Uterus (tissue), 4 donors: ENCODE measurements around the gene KCNAB2. TPM values are rescaled to one million over a fixed set of nuclear protein-coding genes. Genes with fewer than 3 reads are reported as not detected.

ENCODE experiments used
- DNase-seq, 2 donors: peaks; one replicate each; pipeline ENCODE4 v3.0.0-alpha.2; 2019 to 2020
- H3K27ac ChIP-seq, 2 donors: fragments of 200-600 bp; sonication (generic); 1 replicate in 1 of 2; 2 replicates in 1 of 2; pipeline ENCODE4 v1.5.1; 2016 to 2018
- H3K27me3 ChIP-seq, 2 donors: fragments of 200-600 bp; sonication (generic); one replicate each; pipeline ENCODE4 v1.5.1; 2018 to 2019; ENCODE audit warnings: control low read depth in 1 of 2
- H3K36me3 ChIP-seq, 2 donors: fragments of 200-600 bp; sonication (generic); one replicate each; pipeline ENCODE4 v1.5.1; 2019; ENCODE audit warnings: control low read depth in 1 of 2
- H3K4me1 ChIP-seq, 2 donors: fragments of 200-600 bp; sonication (generic); one replicate each; pipeline ENCODE4 v1.5.1; 2018 to 2019; ENCODE audit warnings: control low read depth in 1 of 2
- H3K4me3 ChIP-seq, 2 donors: fragments of 200-600 bp; sonication (generic); 1 replicate in 1 of 2; 2 replicates in 1 of 2; pipeline ENCODE4 v1.5.1; 2018 to 2019; ENCODE audit warnings: mild to moderate bottlenecking in 1 of 2
- H3K9me3 ChIP-seq, 2 donors: fragments of 200-600 bp; sonication (generic); one replicate each; pipeline ENCODE4 v1.5.1; 2019; ENCODE audit warnings: control low read depth in 1 of 2
- POLR2A ChIP-seq, 2 donors: fragments of 450-650 bp; IDR thresholded peaks; one replicate each; pipeline ENCODE4 v1.6.1; 2016; ENCODE audit warnings: antibody characterized with exemption in 2 of 2, mild to moderate bottlenecking in 1 of 2, moderate library complexity in 1 of 2
- intact Hi-C: fragments of 100-400 bp; cut with DNase I; formaldehyde crosslinking; loops from one replicate; pipeline ENCODE4 v1.15.1; 2023; ENCODE audit warnings: low total_unique reads
- total RNA-seq, 4 donors: library from RNA; depleted of rRNA in 3 of 4; stranded (reverse); fragments of >200 nt in 3 of 4; gene quantifications; one replicate each; pipeline versions ENCODE4 v1.1.0 to v1.2.4, GENCODE V29; 2014 to 2023
- TF ChIP-seq, protein P1 (sequence below), 4 experiments: fragments of 200-600 bp in 2 of 4; fragments of 450-650 bp in 2 of 4; sonication (generic) in 2 of 4; IDR thresholded peaks; one replicate each; pipeline ENCODE4 v1.5.1; 2016 to 2019; ENCODE audit warnings: antibody characterized with exemption in 4 of 4, mild to moderate bottlenecking in 2 of 4, moderate library complexity in 1 of 4
- donor health status: DM: yes; HTN: yes; CAD: no.

Gene KCNAB2
- total RNA-seq, 4 donors from 2014 or later, result 1.5 to 21.2 (median 12.9) TPM

DNA sequence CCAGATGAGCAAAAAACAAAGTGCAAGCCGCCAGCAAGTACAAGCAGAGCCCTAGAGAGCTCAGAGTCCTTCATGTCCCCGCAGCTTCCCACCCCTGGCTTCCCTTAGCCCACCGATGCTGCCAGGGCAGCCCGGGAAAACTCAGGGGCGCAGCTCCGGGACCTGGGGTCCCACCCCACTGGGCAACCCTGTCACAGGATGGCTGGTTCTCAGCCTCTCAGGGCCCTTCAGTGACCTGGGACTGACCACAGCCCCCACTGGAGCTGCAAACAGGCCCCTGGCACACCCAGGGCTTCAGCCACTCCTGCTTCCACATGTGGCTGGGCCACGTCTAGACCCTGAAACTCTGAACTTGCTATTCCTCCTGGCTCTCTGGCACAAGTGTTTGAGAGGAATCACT lies 84.9 kb downstream of the KCNAB2 start:
- no peaks in the 10 kb centered on the region for H3K36me3 ChIP-seq
- no peaks in the 10 kb centered on the region for H3K27me3 ChIP-seq
- no peaks in the 10 kb centered on the region for H3K4me1 ChIP-seq
- no peak overlapping the region for H3K27ac ChIP-seq
- no peak for DNase-seq
- intact Hi-C loops, result no loop called here
- TF ChIP-seq, protein P1, sequence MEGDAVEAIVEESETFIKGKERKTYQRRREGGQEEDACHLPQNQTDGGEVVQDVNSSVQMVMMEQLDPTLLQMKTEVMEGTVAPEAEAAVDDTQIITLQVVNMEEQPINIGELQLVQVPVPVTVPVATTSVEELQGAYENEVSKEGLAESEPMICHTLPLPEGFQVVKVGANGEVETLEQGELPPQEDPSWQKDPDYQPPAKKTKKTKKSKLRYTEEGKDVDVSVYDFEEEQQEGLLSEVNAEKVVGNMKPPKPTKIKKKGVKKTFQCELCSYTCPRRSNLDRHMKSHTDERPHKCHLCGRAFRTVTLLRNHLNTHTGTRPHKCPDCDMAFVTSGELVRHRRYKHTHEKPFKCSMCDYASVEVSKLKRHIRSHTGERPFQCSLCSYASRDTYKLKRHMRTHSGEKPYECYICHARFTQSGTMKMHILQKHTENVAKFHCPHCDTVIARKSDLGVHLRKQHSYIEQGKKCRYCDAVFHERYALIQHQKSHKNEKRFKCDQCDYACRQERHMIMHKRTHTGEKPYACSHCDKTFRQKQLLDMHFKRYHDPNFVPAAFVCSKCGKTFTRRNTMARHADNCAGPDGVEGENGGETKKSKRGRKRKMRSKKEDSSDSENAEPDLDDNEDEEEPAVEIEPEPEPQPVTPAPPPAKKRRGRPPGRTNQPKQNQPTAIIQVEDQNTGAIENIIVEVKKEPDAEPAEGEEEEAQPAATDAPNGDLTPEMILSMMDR (IDR thresholded peaks at IDR 0.05), result no peak
- no peak for TF ChIP-seq POLR2A (IDR thresholded peaks at IDR 0.05)
- H3K9me3 ChIP-seq, result no peaks in the 10 kb centered on the region
- no peak overlapping the region for H3K4me3 ChIP-seq

DNA sequence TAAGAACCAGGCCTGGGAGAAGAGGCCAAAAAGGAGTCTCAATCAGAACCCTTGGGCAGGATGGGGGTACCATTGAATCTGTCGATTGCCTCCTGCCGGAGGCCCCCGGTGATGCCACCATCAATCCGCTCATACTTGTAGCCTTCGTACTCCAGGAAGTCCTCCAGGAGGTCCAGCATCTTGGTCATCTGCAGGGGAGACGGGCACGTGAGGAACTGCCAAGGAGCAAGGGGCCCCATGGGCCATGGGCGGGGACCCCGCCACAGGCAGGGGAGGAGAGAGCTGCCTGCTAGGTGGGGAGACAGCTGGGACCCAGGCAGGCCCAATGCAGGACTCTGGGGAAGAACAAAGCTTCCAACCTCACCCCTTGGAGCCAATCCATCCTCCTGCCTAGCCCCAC lies 85.9 kb downstream of the KCNAB2 start:
- H3K9me3 ChIP-seq, result no peaks in the 10 kb centered on the region

DNA sequence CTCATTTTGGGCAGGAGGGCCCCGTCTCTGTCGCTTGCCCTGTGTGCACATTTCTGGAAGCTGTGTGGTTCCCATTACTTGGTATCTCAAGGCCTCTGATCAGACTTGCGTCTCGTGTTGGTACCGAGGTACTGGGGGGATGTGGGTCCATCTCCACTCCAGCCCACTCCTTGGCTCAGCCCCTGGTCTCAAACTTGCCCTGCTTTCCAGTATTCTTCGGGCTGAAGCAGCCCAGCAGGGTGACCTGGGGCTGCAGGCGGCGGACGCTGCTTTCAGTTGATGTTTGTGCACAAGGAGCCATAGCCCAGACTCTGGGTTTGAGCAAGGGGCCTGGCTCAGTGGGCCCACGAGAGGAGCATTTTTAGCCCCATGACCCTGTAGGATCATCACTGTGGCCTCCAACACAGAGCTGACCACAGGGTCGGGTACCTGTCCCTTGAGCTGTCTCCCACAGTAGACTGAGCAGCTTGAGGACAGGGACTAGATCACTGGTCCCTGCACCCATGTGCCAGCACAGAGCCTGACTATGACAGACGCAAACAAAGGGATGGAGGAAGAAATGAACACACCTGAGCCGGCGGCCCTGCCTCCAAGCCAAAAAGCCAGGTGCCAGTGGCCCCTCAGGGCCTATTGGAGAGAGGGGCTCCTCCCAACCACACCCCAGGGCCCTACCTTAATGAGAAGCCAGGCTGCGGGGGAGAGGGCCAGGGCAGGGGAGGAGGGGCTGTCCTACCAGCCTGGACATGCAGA lies 87.6 kb downstream of the KCNAB2 start:
- TF ChIP-seq, protein P1 (IDR thresholded peaks at IDR 0.05), result no peak
- no peak for TF ChIP-seq POLR2A (IDR thresholded peaks at IDR 0.05)
- H3K9me3 ChIP-seq, result no peaks in the 10 kb centered on the region
- no peaks in the 10 kb centered on the region for H3K4me1 ChIP-seq
- intact Hi-C loops, result no loop called here
- H3K27ac ChIP-seq, result no peak overlapping the region
- no peaks in the 10 kb centered on the region for H3K36me3 ChIP-seq
- no peak overlapping the region for H3K4me3 ChIP-seq
- no peaks in the 10 kb centered on the region for H3K27me3 ChIP-seq
- DNase-seq, result no peak

More for the DNA sequence above, 85.9 kb downstream of the KCNAB2 start:
- no peak for TF ChIP-seq POLR2A (IDR thresholded peaks at IDR 0.05)
- TF ChIP-seq, protein P1 (IDR thresholded peaks at IDR 0.05), result no peak
- Histone ChIP-seq H3K4me1 (no peaks in the 10 kb centered on the region), H3K36me3 (no peaks in the 10 kb centered on the region), H3K27me3 (no peaks in the 10 kb centered on the region), H3K27ac (no peak overlapping the region), H3K4me3 (no peak overlapping the region)
- DNase-seq, result no peak
- intact Hi-C loops, result no loop called here

DNA sequence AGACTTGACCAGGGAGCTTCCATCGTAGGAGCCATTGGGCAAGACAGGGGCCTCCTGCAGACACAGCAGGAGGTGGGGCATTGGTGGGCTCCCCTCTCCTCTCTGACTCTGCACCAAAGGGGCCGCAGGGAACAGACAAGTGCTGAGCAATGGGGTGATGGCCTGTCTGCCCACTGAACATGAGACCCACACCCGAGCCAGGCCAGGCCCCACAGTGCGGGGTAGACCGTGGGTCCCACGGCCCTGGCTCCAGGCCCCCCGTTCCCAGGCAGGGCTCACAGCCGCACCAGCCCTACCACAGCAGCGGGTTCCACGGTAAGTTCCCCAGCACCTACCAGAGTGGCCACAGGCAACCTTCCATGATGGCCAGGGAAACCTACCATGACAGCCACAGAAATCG lies 88.5 kb downstream of the KCNAB2 start:
- TF ChIP-seq, protein P1 (IDR thresholded peaks at IDR 0.05), result no peak
- no peak for TF ChIP-seq POLR2A (IDR thresholded peaks at IDR 0.05)
- Histone ChIP-seq H3K4me3 (no peak overlapping the region), H3K4me1 (no peaks in the 10 kb centered on the region), H3K27ac (no peak overlapping the region), H3K27me3 (no peaks in the 10 kb centered on the region), H3K9me3 (no peaks in the 10 kb centered on the region), H3K36me3 (no peaks in the 10 kb centered on the region)
- intact Hi-C loops, result no loop called here
- no peak for DNase-seq

DNA sequence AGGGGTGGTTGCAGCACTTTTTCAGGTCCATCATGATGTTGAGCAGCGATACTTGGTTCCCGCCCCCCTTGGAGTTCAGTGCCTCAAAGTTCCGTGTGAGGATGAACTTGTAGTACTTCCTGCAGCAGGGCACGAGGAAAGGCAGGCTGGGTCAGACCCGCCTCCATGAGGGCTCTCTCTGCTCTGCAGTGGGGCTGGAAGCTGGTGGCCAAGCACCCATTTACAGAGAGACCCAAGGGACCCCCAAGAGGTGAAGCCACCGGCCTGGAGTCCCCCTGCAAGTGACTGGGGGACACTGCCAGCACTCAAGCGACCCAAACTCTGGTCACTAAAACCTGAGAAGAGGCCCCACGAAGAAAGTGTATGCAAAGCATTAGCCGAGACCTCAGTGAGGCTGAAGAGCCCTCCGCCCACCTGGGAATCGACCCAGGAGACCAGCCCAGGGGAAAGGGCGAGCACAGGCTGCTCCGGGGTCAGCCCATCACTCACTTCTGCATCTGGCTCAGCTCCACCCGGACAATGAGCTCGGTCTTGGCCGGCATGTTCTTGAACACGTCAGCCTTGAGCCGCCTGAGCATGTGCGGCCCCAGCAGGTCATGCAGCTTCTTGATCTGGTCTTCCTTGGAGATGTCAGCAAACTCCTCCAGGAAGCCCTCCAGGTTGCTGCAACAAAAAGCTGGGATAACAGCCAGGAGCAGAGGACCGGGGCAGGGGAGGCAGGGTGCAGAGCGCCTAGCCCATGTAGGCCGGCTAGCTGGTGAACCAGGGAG lies 89.2 kb downstream of the KCNAB2 start:
- Histone ChIP-seq H3K4me3 (no peak overlapping the region), H3K9me3 (no peaks in the 10 kb centered on the region), H3K27ac (no peak overlapping the region), H3K27me3 (no peaks in the 10 kb centered on the region), H3K36me3 (no peaks in the 10 kb centered on the region), H3K4me1 (no peaks in the 10 kb centered on the region)
- TF ChIP-seq, protein P1 (IDR thresholded peaks at IDR 0.05), result no peak
- no peak for TF ChIP-seq POLR2A (IDR thresholded peaks at IDR 0.05)
- no peak for DNase-seq
- intact Hi-C loops, result no loop called here
